NCI-H1105 treated with DMSO at 0.1 percent for 48 hours (cell line): ENCODE results near the gene KCNIP3.

Experiments
- DNase-seq: peaks from one replicate; lab custom pipeline; 2025; lab: John Stamatoyannopoulos, UW

KCNIP3 gene

GRCh38 chr2:95327861-95328260 lies 30.7 kb downstream of the KCNIP3 start:
- no peak for DNase-seq

- no peak for DNase-seq
Observed at GRCh38 chr2:95328358-95329125, 31.4 kb downstream of the KCNIP3 start.

- DNase-seq, result no peak
Observed at GRCh38 chr2:95329401-95329800, 32.3 kb downstream of the KCNIP3 start.

GRCh38 chr2:95329891-95330793 lies 33.0 kb downstream of the KCNIP3 start:
- DNase-seq, result no peak

GRCh38 chr2:95330794-95331338 lies 33.7 kb downstream of the KCNIP3 start:
- DNase-seq, result no peak

GRCh38 chr2:95331606-95332005 lies 34.5 kb downstream of the KCNIP3 start:
- no peak for DNase-seq

- no peak for DNase-seq
Observed at GRCh38 chr2:95332036-95332435, 34.9 kb downstream of the KCNIP3 start.

- DNase-seq, result no peak
Observed at GRCh38 chr2:95333056-95333455, 35.9 kb downstream of the KCNIP3 start.

GRCh38 chr2:95333888-95334338 lies 36.8 kb downstream of the KCNIP3 start:
- no peak for DNase-seq

- no peak for DNase-seq
Observed at GRCh38 chr2:95334916-95335641, 37.9 kb downstream of the KCNIP3 start.

- DNase-seq, result no peak
Observed at GRCh38 chr2:95336406-95336805, 39.3 kb downstream of the KCNIP3 start.

- no peak for DNase-seq
Observed at GRCh38 chr2:95337829-95338228, 40.7 kb downstream of the KCNIP3 start.

GRCh38 chr2:95342556-95343320 lies 45.6 kb downstream of the KCNIP3 start:
- DNase-seq, result no peak

- DNase-seq, result no peak
Observed at GRCh38 chr2:95343429-95344214, 46.5 kb downstream of the KCNIP3 start.

GRCh38 chr2:95344215-95344583 lies 47.1 kb downstream of the KCNIP3 start:
- no peak for DNase-seq

GRCh38 chr2:95344656-95345055 lies 47.5 kb downstream of the KCNIP3 start:
- DNase-seq, result no peak

GRCh38 chr2:95345081-95345562 lies 48.0 kb downstream of the KCNIP3 start:
- DNase-seq, result no peak

GRCh38 chr2:95345563-95346230 lies 48.5 kb downstream of the KCNIP3 start:
- peak; percentile 63 for DNase-seq

GRCh38 chr2:95346231-95346737 lies 49.1 kb downstream of the KCNIP3 start:
- no peak for DNase-seq
